ENCODE results near the gene EMX2.
"Not testable (repeated sequence)": the region's sequence is repeated elsewhere in the genome, so short reads cannot be mapped to it uniquely, and the experiment has no call there.

EMX2 gene

DNA sequence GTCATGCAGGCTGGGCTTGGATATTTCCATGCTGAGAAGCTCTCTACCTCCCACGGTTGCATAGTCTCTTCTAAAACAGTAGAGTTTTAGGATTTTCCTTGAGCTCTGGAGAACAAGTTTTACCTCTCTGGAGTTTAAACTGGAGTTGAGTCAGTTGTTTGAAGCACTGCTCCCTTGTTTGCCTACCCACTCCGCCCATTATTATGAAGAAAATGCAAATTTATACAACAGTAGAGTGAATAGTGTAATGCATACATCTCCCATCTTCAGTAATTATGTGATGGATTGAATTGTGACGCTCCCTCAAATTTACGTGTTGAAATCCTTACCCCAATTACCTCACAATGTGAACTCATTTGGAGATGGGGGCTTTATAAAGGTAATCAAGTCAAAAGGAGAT is 17.2 kb downstream of the EMX2 start:
- no peaks in the 10 kb centered on the region for H3K4me1 Mint-ChIP-seq
- no peak for ATAC-seq
- no peak overlapping the region for H3K27ac Mint-ChIP-seq
- no peaks in the 10 kb centered on the region for H3K36me3 Mint-ChIP-seq
- H3K27me3 Mint-ChIP-seq = peaks cover 38% of the 10 kb centered on the region
- no peaks in the 10 kb centered on the region for H3K9me3 Mint-ChIP-seq
- H3K4me3 Mint-ChIP-seq = no peak overlapping the region

DNA sequence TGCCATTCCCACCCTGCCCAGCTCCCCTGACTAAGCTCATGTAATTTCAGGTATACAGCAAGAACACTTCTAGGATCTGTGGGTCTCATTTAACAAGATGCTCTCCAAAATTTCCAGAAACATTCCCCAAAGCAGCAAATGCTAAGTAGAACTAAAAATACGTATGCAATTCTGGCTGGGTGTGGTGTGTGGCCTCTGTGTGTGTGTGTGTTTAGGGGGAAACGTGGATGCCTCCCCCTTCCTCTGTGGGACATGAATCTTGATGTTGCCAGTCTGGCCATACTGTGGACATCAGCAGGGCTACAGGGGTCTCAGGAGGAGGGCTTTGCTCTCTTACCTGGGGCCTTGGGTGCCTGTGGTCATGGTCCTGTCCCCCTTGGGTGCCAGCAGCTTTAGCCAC is 18.4 kb downstream of the EMX2 start:
- no peaks in the 10 kb centered on the region for H3K36me3 Mint-ChIP-seq
- H3K27me3 Mint-ChIP-seq = peaks cover 26% of the 10 kb centered on the region
- H3K4me3 Mint-ChIP-seq = no peak overlapping the region
- H3K27ac Mint-ChIP-seq = no peak overlapping the region
- no peaks in the 10 kb centered on the region for H3K9me3 Mint-ChIP-seq
- no peak for ATAC-seq
- no peaks in the 10 kb centered on the region for H3K4me1 Mint-ChIP-seq

DNA sequence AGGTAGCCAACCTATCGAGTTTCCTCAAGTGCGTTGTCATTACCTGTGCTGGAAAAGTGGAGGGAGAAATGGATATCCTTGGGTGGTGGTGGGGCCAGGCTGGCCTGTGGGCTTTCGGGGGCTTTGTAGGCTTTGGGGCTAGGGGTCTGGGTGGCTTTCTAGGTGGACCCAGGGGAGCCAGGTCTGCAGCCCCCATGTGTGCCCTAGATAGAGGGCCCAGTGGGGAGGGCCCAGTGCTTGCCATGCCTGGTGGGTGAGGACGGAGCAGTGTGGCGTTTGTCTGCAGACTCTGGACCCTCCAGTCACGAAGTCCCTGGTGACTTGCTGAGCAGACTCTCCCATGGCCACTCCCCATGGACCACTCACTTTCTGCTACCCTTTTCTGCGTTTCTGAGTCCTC is 19.7 kb downstream of the EMX2 start:
- Mint-ChIP-seq H3K36me3 (no peaks in the 10 kb centered on the region), H3K27me3 (peaks cover 16% of the 10 kb centered on the region), H3K27ac (no peak overlapping the region), H3K9me3 (no peaks in the 10 kb centered on the region), H3K4me1 (no peaks in the 10 kb centered on the region), H3K4me3 (no peak overlapping the region)
- ATAC-seq = no peak

DNA sequence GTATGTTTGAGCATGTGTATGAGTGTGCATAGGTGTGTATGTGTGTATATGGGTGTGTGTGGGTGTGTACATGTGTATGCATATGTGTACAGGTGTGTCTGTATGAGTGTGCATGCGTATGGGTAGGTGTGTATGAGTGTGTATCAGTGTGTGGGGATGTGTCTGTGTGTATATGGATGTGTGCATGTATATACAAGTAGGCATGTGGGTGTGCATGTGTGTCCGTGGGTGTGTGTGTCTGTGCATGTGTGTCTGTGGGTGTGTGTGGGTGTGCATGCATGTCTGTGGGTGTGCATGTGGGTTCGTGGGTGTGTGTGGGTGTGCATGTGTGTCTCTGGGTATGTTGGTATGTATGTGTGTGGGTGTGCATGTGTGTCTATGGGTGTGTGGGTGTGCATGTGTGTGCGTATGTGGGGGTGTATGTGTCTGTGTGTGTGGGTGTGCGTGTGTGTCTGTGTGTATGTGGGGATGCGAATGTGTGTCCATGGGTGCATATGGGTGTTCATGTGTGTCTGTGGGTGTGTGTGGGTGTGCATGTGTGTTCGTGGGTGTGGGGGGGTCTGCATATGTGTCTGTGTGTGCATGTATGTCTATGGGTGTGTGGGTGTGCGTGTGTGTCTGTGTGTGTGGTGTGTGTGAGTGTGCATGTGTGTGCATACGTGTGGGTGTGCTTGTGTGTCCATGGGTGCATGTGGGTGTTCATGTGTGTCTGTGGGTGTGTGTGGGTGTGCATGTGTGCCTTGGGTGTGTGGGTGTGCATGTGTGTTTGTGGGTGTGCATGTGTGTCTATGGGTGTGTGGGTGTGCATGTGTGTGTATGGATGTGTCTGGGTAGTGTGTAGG is 20.6 kb downstream of the EMX2 start:
- Mint-ChIP-seq H3K36me3 (no peaks in the 10 kb centered on the region), H3K9me3 (no peaks in the 10 kb centered on the region), H3K4me3 (no peak overlapping the region), H3K27ac (no peak overlapping the region), H3K4me1 (no peaks in the 10 kb centered on the region), H3K27me3 (peaks cover 15% of the 10 kb centered on the region)
- no peak for ATAC-seq

DNA sequence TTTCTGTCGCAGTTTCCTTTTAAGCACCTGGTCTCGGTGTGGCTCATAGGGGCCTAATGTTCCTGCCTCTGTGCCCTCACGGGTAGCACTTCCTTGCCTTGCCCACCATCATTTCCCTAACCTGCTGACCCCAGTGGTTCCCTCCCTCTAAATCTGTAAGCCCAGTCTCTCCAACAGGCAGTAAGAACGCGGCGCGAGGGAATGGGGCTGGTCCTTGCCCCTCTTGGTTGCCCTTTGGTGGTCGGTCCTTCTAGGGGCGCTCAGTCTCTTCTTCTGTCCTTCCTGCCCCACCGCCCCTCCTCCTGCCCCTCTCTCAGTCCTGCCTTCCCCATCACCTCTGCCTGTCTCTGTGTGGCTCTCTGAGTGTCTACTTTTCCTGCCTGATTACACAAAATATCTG is 21.2 kb downstream of the EMX2 start:
- H3K4me3 Mint-ChIP-seq = no peak overlapping the region
- no peak for ATAC-seq
- H3K9me3 Mint-ChIP-seq = no peaks in the 10 kb centered on the region
- no peaks in the 10 kb centered on the region for H3K36me3 Mint-ChIP-seq
- no peak overlapping the region for H3K27ac Mint-ChIP-seq
- peaks cover 8% of the 10 kb centered on the region for H3K27me3 Mint-ChIP-seq
- no peaks in the 10 kb centered on the region for H3K4me1 Mint-ChIP-seq

DNA sequence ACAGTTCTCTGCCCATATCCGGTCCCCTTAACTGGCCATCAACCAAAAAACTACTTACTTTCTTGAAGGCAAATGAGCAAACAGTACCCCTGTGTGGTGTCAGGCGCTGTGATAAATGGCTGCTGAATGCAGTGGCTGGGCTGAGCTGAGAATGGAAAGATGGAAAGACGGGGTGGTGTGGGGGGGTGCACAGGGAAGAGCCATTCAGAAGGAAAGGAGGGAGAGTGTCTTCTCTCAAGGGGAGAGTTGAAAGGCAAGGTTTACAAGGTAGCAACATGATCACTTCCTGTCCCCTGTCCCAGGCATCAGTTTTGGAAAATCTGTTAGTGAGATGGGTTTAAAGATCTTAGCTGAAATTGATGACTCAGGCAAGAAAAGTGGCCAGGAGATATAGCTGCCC is 22.5 kb downstream of the EMX2 start:
- ATAC-seq = no peak
- Mint-ChIP-seq H3K36me3 (no peaks in the 10 kb centered on the region), H3K4me1 (no peaks in the 10 kb centered on the region), H3K27ac (no peak overlapping the region), H3K9me3 (no peaks in the 10 kb centered on the region), H3K4me3 (no peak overlapping the region), H3K27me3 (peaks cover 8% of the 10 kb centered on the region)

DNA sequence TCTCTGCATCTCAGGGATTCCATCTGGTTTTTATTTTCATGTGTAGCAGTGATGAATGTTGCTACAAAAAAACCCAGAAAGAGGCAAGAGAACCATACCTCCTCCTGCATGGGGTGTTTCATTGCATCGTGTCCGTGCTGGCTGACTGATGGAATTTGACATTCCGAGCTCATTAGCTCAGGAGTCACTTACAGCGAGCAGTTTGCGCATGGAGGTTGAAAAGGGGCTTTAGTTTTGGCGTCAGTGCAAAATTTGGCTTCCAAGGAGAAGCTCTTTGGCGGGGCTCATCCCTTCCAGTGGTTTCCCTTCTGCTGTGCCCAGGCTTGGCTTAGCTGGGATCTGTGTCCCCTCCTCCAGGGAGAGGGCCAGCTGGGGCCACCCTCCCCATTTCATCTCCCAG is 25.8 kb downstream of the EMX2 start:
- H3K36me3 Mint-ChIP-seq = no peaks in the 10 kb centered on the region
- ATAC-seq = no peak
- no peaks in the 10 kb centered on the region for H3K4me1 Mint-ChIP-seq
- no peak overlapping the region for H3K4me3 Mint-ChIP-seq
- H3K27ac Mint-ChIP-seq = no peak overlapping the region
- peaks cover 2% of the 10 kb centered on the region for H3K9me3 Mint-ChIP-seq
- peaks cover 22% of the 10 kb centered on the region for H3K27me3 Mint-ChIP-seq

DNA sequence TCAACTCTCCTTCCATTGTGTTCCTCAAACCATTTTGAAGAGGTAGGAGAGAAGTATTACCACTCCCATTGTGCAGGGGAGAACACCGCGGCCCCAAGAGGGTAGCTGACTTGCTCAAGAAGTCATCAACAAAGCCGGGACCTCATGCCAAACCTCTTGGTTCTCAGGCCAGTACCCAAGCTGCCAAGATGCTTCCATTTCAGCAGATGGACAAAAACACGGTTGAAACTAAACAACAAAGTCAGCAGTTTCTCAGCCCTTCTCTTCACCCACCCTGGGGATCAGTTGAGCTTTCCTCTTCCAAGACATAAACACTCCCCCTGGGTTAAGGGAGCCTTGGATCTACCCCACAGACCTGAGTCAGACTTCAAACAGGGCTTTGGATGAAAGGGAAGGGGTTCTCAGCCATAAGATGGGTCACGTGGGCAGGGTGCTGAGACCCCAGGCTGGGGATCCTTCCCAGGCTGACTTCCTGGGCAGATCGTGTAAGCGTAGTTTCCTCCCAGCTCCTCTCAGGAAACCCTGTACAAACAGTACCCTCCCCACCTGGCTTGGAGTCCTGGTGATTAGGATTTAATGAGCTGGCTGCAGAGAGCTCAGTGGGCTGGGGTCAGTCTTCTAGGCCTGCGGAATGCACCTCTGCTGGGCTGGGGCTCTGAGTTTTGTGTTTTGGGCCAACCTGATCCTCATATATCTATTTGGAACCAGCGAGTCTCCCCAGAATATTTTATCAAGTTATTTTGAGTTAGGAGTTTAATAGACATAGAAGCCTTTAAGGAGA is 27.3 kb downstream of the EMX2 start:
- no peak for ATAC-seq
- Mint-ChIP-seq H3K4me1 (no peaks in the 10 kb centered on the region), H3K9me3 (peaks cover 2% of the 10 kb centered on the region), H3K27me3 (peaks cover 14% of the 10 kb centered on the region), H3K36me3 (no peaks in the 10 kb centered on the region), H3K27ac (no peak overlapping the region), H3K4me3 (no peak overlapping the region)

DNA sequence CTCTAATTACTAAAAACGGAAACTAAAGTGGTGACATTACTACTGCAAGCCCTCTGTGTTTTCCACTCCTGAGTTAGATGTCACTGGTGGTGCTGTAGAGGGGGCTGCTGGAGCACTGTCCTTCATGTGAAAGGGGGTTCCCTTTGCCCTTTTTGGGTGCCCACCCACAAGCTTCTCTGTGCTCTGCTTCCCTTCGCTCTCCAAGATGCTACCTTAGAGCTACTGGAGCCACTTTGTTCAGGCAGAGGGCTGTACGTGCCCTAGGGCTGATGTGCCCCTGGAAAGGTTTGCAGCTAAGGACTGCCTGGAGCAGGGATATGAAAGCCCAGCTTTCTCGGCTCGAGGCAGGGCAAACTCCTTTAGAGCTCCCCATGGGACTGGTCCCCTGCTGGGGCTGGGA is 28.3 kb downstream of the EMX2 start:
- H3K36me3 Mint-ChIP-seq = no peaks in the 10 kb centered on the region
- ATAC-seq = no peak
- no peaks in the 10 kb centered on the region for H3K4me1 Mint-ChIP-seq
- peaks cover 2% of the 10 kb centered on the region for H3K9me3 Mint-ChIP-seq
- no peak overlapping the region for H3K4me3 Mint-ChIP-seq
- peaks cover 14% of the 10 kb centered on the region for H3K27me3 Mint-ChIP-seq
- H3K27ac Mint-ChIP-seq = no peak overlapping the region

DNA sequence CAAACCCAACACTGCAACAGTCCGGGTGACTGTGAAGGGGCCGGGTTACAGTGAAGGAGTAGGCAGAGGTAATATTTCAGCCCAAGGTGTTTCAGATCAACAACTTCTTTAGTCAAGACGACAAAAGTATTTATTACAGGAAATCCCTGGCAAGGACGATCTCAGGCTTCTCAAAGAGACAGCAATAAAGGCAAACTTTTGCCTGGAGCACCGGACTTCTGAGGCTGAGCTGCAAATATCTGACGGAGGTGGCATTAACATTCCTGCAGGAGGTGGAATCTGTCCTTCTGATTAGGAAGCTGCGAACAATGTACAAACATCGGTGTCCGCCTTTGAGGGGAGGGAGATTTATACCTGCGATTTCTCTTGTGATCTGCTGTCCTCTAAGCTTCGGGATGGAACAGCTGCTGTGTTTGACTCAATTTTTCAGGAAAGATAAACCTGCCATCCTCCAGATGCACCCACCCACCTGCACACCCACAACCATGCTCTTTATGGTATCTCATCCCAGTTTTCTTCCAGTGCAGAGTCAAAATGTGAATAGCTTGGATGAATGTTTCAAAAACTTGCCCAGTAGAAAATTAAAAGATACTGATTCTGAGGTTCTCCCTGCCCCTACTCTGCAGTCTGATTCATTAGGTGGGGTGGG is 32.1 kb downstream of the EMX2 start:
- H3K27ac Mint-ChIP-seq = no peak overlapping the region
- H3K4me1 Mint-ChIP-seq = no peaks in the 10 kb centered on the region
- ATAC-seq = no peak
- no peaks in the 10 kb centered on the region for H3K36me3 Mint-ChIP-seq
- no peak overlapping the region for H3K4me3 Mint-ChIP-seq
- H3K27me3 Mint-ChIP-seq = peaks cover 14% of the 10 kb centered on the region
- peaks cover 2% of the 10 kb centered on the region for H3K9me3 Mint-ChIP-seq

DNA sequence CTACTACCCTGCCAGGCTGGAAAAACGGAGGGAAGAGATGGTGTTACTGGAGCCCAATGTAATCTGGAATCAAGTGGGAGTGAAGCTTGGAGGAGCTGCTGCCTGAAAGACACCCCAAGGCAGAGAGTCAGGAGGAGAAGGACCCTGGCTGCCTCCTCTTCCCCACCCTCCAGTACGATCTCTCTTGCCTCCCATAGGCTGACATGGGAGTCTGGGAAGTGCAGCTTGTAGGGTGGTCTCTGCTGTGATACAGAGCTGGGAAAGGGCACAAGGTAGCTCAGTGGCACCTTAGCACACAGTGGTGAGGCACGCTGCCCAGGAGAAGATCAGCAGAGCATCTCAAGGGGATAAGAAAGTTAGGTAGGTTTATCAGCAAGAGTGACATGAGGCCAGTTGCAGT is 35.9 kb downstream of the EMX2 start:
- Mint-ChIP-seq H3K9me3 (no peaks in the 10 kb centered on the region), H3K27me3 (no peaks in the 10 kb centered on the region), H3K36me3 (no peaks in the 10 kb centered on the region), H3K4me3 (no peak overlapping the region), H3K4me1 (no peaks in the 10 kb centered on the region), H3K27ac (no peak overlapping the region)
- ATAC-seq = no peak

DNA sequence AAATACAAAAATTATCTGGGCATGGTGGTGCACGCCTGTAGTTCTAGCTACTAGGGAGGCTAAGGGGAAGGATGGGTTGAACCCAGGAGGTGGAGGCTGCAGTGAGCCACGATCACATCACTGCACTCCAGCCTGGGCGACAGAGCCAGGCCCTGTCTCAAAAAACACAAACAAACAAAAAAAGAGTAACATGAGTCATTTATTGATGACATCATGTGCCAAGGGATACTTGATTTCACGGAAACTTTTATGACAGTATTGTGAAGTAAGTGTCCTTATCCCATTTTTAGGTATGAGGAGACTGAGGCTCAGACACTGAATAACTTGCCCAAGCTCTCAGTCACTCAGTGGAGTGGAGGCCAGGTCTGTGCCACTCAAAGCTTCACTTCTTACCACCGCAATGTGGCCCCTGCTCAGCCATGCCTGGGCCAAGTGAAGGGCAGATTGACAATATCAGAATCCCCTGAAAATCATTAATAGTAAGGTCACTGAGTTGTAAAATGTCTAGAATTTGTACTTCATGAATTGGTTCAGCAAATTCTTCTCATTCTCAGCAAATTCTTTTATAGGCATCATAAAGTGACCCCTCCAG is 36.5 kb downstream of the EMX2 start:
- Mint-ChIP-seq H3K36me3 (no peaks in the 10 kb centered on the region), H3K4me3 (no peak overlapping the region), H3K27me3 (no peaks in the 10 kb centered on the region), H3K27ac (no peak overlapping the region), H3K9me3 (no peaks in the 10 kb centered on the region), H3K4me1 (no peaks in the 10 kb centered on the region)
- no peak for ATAC-seq

DNA sequence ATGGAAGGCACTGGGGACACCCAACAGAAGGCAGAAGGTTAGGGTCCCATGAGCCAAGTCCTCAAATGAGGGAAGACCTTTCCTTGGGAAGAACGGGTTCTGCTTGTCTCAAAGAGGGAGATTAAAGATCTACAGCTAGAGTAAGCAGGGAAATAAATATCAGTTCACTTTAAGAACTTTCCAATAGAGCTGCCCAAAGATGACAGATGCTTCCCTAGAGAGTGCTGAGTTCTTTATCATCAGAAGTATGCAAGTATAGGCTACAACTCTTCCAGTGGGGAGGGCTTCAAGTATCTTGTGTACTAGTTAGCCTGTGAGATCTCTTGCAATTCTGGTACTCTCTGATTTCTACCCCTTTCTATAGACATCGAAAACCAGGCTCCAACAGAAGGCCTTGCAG is 39.4 kb downstream of the EMX2 start:
- Mint-ChIP-seq H3K27ac (no peak overlapping the region), H3K9me3 (peaks cover 2% of the 10 kb centered on the region), H3K36me3 (no peaks in the 10 kb centered on the region), H3K4me3 (no peak overlapping the region), H3K4me1 (no peaks in the 10 kb centered on the region), H3K27me3 (no peaks in the 10 kb centered on the region)
- ATAC-seq = no peak

DNA sequence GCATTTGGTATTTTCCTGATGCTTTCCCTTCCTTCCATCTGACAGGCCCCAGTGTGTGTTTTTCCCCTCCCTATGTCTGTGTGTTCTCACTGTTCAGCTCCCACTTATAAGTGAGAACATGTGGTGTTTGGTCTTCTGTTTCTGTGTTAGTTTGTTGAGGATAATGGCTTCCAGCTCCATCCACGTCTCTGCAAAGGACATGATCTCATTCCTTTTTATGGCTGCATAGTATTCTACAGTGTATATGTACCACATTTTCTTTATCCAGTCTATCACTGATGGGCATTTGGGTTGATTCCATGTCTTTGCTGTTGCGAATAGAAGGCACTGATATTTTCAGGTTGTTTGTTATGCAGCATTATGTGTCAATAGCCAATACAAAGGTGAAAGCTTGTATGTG is 42.3 kb downstream of the EMX2 start:
- not testable (repeated sequence) for ATAC-seq

DNA sequence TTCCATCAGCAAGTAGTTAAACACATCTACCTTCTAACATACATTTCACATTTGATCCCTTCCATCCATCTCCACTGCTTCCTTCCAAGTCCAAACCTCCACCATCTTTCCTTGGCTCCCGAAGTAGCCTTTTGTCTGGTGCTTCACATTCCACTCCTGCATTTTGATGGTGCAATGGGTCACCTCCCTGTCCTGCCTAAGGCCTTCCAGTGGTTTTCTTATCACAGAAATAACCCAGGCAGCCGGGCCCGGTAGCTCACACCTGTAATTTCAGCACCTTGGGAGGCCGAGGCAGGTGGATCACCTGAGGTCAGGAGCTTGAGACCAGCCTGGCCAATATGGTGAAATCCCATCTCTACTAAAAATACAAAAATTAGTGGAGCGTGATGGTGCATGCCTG is 44.5 kb downstream of the EMX2 start:
- Mint-ChIP-seq H3K27ac (no peak overlapping the region), H3K36me3 (no peaks in the 10 kb centered on the region), H3K4me1 (no peaks in the 10 kb centered on the region), H3K27me3 (no peaks in the 10 kb centered on the region), H3K9me3 (peaks cover 2% of the 10 kb centered on the region), H3K4me3 (no peak overlapping the region)
- no peak for ATAC-seq

More for the DNA sequence above, 42.3 kb downstream of the EMX2 start:
- H3K27ac Mint-ChIP-seq, H3K36me3 Mint-ChIP-seq, H3K9me3 Mint-ChIP-seq, H3K4me1 Mint-ChIP-seq, H3K4me3 Mint-ChIP-seq, H3K27me3 Mint-ChIP-seq: not testable (repeated sequence)

All from stimulated activated memory B cell treated with anti-CD40 and anti-IgM and Interleukin-4, amounts not matched to agents 10 μg/mL and 1 μg/mL and 100 μg/mL, for 72 hours (primary cell).